OCI-LY1 (cell line): ENCODE data around the gene ITGA1.

ENCODE experiments used
- EZH2 ChIP-seq: fragments of 200-600 bp; sonication (generic), shearing (Covaris generic); IDR thresholded peaks from 2 replicates; pipeline ENCODE4 v1.8.0; 2017; ENCODE audit warnings: borderline replicate concordance, mixed run types, mild to moderate bottlenecking, antibody characterized with exemption, low read length, moderate library complexity, mixed read lengths
- TF ChIP-seq, protein P1 (sequence below): fragments of 200-600 bp; sonication (generic), shearing (Covaris generic); IDR thresholded peaks from 2 replicates; pipeline ENCODE4 v1.5.1; 2017; ENCODE audit warnings: mild to moderate bottlenecking, antibody characterized with exemption, low read length, moderate library complexity, mixed read lengths

DNA sequence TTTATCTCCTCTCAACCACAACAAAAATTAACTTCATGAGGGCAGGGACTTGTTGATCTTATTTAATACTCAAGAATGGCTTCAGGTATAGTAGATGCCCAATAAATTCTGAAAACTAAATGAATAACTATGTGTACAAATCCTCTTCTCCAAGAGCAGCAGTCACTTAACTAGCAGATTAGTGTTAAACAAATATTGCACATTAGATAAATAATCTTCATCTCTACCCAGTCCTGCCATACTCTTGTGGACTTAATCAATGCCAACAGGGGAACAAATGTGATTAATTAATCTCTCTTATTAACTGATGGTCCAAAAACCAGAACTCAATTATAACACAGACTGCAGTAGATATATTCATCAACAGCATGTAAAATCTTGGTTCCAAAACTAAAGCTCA, 15.0 kb upstream of the ITGA1 start:
- TF ChIP-seq, protein P1, sequence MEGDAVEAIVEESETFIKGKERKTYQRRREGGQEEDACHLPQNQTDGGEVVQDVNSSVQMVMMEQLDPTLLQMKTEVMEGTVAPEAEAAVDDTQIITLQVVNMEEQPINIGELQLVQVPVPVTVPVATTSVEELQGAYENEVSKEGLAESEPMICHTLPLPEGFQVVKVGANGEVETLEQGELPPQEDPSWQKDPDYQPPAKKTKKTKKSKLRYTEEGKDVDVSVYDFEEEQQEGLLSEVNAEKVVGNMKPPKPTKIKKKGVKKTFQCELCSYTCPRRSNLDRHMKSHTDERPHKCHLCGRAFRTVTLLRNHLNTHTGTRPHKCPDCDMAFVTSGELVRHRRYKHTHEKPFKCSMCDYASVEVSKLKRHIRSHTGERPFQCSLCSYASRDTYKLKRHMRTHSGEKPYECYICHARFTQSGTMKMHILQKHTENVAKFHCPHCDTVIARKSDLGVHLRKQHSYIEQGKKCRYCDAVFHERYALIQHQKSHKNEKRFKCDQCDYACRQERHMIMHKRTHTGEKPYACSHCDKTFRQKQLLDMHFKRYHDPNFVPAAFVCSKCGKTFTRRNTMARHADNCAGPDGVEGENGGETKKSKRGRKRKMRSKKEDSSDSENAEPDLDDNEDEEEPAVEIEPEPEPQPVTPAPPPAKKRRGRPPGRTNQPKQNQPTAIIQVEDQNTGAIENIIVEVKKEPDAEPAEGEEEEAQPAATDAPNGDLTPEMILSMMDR: no peak
- no peak for TF ChIP-seq EZH2
